Chondrocyte (in vitro differentiated cells): Measurements from ENCODE around the gene PIK3CB. TPM values are rescaled to one million over a fixed set of nuclear protein-coding genes. Genes with fewer than 3 reads are reported as not detected.
"Not testable (repeated sequence)": the region's sequence is repeated elsewhere in the genome, so short reads cannot be mapped to it uniquely, and the experiment has no call there.

ENCODE experiments used
- DNase-seq: peaks from one replicate; pipeline ENCODE4 v3.0.0; 2021; ENCODE audit warnings: mixed read lengths, low spot score
- H3K27ac Mint-ChIP-seq: one replicate; pipeline ENCODE4 v1.8.0; 2021; ENCODE audit warnings: mild to moderate bottlenecking, moderate library complexity, mixed read lengths; ENCODE audit not compliant: unreplicated experiment
- H3K27me3 Mint-ChIP-seq: 2 replicates; pipeline ENCODE4 v1.8.0; 2021; ENCODE audit warnings: low read depth, mixed read lengths
- H3K36me3 Mint-ChIP-seq: 2 replicates; pipeline ENCODE4 v1.8.0; 2021; ENCODE audit warnings: low read depth, mixed read lengths
- H3K4me1 Mint-ChIP-seq: 2 replicates; pipeline ENCODE4 v1.8.0; 2021; ENCODE audit warnings: low read depth, mild to moderate bottlenecking, mixed read lengths
- H3K4me3 Mint-ChIP-seq: one replicate; pipeline ENCODE4 v1.8.0; 2021; ENCODE audit warnings: mild to moderate bottlenecking, moderate library complexity, mixed read lengths; ENCODE audit not compliant: unreplicated experiment
- H3K9me3 Mint-ChIP-seq: 2 replicates; pipeline ENCODE4 v1.8.0; 2021; ENCODE audit warnings: low read depth, mixed read lengths
- CTCF ChIP-seq: fragments of 200-600 bp; sonication (generic); IDR thresholded peaks from 2 replicates; pipeline ENCODE4 v1.5.0; 2021; ENCODE audit warnings: antibody characterized with exemption, mild to moderate bottlenecking, moderate library complexity
- total RNA-seq: library from RNA; stranded (reverse); gene quantifications from 3 replicates; pipeline ENCODE4 v1.2.1, GENCODE V29; 2021

PIK3CB gene
- total RNA-seq, 1 donor from 2014 or later = 19.5 TPM

DNA sequence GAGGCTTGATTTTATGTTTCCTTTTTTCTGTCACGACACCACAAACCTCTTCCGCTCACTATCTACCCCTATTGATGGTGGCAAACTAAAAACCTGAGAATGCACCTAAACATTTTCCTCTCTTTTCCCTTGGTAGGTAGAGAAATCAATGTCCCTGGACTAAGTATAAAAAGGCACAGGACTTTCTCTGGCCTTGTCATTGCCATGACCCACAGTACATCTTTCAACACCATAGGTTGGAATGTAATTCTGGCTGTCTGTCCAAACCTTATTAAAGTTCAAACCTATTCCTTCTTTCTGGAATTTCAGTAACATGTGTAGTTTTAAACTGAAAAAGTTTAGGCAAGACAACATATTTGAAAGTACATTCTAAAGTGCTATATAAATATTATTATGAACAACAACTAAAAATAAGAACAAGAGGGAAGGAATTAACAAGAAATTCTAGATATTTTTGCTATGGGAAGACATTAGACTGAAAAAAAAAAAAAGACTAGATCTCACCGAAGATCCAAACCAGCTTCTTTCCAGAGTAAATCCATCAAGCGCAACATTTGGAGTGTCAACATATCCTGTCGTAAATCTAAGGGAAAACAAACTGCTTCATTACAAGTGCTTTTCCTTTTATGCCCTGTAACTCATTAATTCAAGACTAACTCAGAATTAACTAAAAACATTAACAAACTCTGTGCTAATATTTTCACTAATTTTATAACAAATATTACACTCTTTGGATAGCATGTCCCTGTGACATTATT is 153.1 kb downstream of the PIK3CB start:
- H3K9me3 Mint-ChIP-seq = peaks cover 2% of the 10 kb centered on the region
- no peak for DNase-seq
- H3K4me1 Mint-ChIP-seq = peaks cover 16% of the 10 kb centered on the region
- TF ChIP-seq CTCF = no peak
- no peak overlapping the region for H3K4me3 Mint-ChIP-seq
- H3K36me3 Mint-ChIP-seq = peaks cover 7% of the 10 kb centered on the region
- peak overlapping the region; percentile 49 for H3K27ac Mint-ChIP-seq
- no peaks in the 10 kb centered on the region for H3K27me3 Mint-ChIP-seq

- not testable (repeated sequence) for H3K4me3 Mint-ChIP-seq, H3K9me3 Mint-ChIP-seq, DNase-seq, H3K27ac Mint-ChIP-seq, H3K27me3 Mint-ChIP-seq
- Mint-ChIP-seq H3K36me3 (peaks cover 11% of the 10 kb centered on the region), H3K4me1 (peaks cover 12% of the 10 kb centered on the region)
Observed at GRCh38 chr3:138680974-138681373, 153.8 kb downstream of the PIK3CB start.

DNA sequence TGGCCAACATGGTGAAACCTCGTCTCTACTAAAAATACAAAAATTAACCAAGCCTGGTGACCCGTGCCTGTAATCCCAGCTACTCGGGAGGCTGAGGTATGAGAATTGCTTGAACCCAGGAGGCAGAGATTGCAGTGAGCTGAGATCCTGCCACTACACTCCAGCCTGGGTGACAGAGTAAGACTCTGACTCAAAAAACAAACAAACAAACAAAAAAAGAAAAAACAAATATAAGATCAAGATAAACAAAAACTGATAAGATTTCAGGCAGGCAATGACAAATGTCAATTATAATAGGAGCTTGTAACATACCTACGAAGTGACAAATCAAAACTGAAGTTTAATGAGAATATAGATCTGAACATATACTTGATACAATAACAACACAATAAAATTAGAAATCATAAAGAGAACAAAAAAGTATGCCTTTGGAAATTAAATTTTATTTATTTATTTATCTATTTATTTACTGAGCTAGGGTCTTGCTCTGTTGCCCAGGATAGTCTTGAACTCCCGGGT is 155.8 kb downstream of the PIK3CB start:
- peaks cover 28% of the 10 kb centered on the region for H3K36me3 Mint-ChIP-seq
- H3K4me1 Mint-ChIP-seq = peaks cover 15% of the 10 kb centered on the region

DNA sequence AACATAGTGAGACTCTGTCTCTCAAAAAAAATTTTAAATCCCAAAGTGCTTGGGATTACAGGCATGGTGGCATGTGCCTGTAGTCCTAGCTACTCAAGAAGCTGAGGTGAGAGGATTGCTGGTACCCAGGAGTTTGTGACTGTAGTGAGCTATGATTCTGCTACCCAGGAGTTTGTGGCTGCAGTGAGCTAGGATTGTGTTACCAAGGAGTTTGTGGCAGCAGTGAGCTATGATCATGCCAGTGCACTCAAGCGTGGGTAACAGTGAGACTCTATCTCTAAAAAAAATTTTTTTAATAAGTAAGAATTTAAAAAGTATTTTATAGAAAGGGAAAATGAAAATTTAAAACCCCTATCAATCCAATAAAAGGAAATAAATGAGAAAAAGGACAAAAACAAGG is 156.6 kb downstream of the PIK3CB start:
- peaks cover 32% of the 10 kb centered on the region for H3K36me3 Mint-ChIP-seq
- no peak for DNase-seq

More for the DNA sequence above, 155.8 kb downstream of the PIK3CB start:
- Mint-ChIP-seq H3K27me3 (no peaks in the 10 kb centered on the region), H3K27ac (no peak overlapping the region), H3K4me3 (no peak overlapping the region), H3K9me3 (peaks cover 15% of the 10 kb centered on the region)
- DNase-seq = no peak
- no peak for TF ChIP-seq CTCF

DNA sequence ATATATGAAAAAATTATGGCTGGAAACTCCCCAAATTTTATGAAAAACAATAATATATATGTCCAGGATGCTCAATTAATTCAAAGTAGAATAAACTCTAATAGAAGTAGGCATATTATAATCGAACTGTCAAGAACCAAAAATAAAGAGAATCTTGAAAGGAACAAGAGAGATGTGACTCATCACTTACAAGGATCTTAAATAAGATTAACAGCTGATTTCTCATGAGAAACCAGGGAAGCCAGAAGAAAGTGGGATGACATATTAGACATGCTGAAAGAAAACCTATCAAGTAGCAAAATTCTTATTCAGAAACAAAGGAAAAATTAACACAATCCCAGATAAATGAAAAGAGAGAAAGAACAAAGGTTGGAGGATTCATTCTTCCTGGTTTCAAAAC is 159.3 kb downstream of the PIK3CB start:
- Mint-ChIP-seq H3K9me3 (peaks cover 17% of the 10 kb centered on the region), H3K27ac (no peak overlapping the region)

More for the DNA sequence above, 156.6 kb downstream of the PIK3CB start:
- Mint-ChIP-seq H3K4me3 (no peak overlapping the region), H3K27ac (no peak overlapping the region), H3K9me3 (peaks cover 17% of the 10 kb centered on the region), H3K27me3 (no peaks in the 10 kb centered on the region), H3K4me1 (peaks cover 23% of the 10 kb centered on the region)
- TF ChIP-seq CTCF = no peak

More for the DNA sequence above, 159.3 kb downstream of the PIK3CB start:
- no peak for TF ChIP-seq CTCF
- Mint-ChIP-seq H3K27me3 (no peaks in the 10 kb centered on the region), H3K4me1 (peaks cover 28% of the 10 kb centered on the region), H3K36me3 (peaks cover 31% of the 10 kb centered on the region), H3K4me3 (no peak overlapping the region)
- no peak for DNase-seq
